Suprapubic skin (tissue), 4 donors: ENCODE measurements around the gene CPNE4. TPM values are rescaled to one million over a fixed set of nuclear protein-coding genes. Genes with fewer than 3 reads are reported as not detected.
A peak's percentile ranks its signal among the peaks of the same experiment; 100 is the strongest.

Experiments used
- DNase-seq, 2 donors: peaks; one replicate each; pipeline ENCODE4 v3.0.0-alpha.2; 2019; ENCODE audit warnings: low spot score in 2 of 2
- H3K27ac ChIP-seq: fragments of 200-600 bp; sonication (generic); one replicate; pipeline ENCODE4 v1.5.1; 2019
- H3K27me3 ChIP-seq: fragments of 200-600 bp; sonication (generic); one replicate; pipeline ENCODE4 v1.5.1; 2019
- H3K36me3 ChIP-seq: fragments of 200-600 bp; sonication (generic); one replicate; pipeline ENCODE4 v1.5.1; 2019
- H3K4me1 ChIP-seq: fragments of 200-600 bp; sonication (generic); one replicate; pipeline ENCODE4 v1.5.1; 2019
- H3K4me3 ChIP-seq: fragments of 200-600 bp; sonication (generic); one replicate; pipeline ENCODE4 v1.5.1; 2019; ENCODE audit warnings: mild to moderate bottlenecking
- H3K9me3 ChIP-seq: fragments of 200-600 bp; sonication (generic); one replicate; pipeline ENCODE4 v1.5.1; 2019
- EP300 ChIP-seq: sonication (generic); formaldehyde crosslinking; IDR thresholded peaks from one replicate; pipeline ENCODE4 v1.6.1; 2017; ENCODE audit warnings: antibody characterized with exemption
- POLR2A ChIP-seq, 2 donors: fragments of 450-650 bp; IDR thresholded peaks; one replicate each; pipeline ENCODE4 v1.6.1; 2017; ENCODE audit warnings: antibody characterized with exemption in 2 of 2, mild to moderate bottlenecking in 2 of 2, moderate library complexity in 2 of 2
- POLR2AphosphoS5 ChIP-seq, 3 donors: sonication (generic); formaldehyde crosslinking; IDR thresholded peaks; one replicate each; pipeline ENCODE4 v1.6.1; 2017; ENCODE audit warnings: antibody characterized with exemption in 3 of 3
- WGBS: methylation state at CpG from one replicate; pipeline ENCODE4 v1.1.5; 2018; 5-methylcytosine and 5-hydroxymethylcytosine counted together
- total RNA-seq, 4 donors: library from RNA; depleted of rRNA; stranded (reverse); fragments of >200 nt; gene quantifications; one replicate each; pipeline ENCODE4 v1.1.0, GENCODE V29; 2016
- TF ChIP-seq, protein P1 (sequence below), 2 donors: fragments of 200-600 bp in 1 of 2; fragments of 450-650 bp in 1 of 2; sonication (generic) in 1 of 2; IDR thresholded peaks; one replicate each; pipeline ENCODE4 v1.5.1; 2016 to 2019; ENCODE audit warnings: antibody characterized with exemption in 2 of 2, mild to moderate bottlenecking in 1 of 2, moderate library complexity in 1 of 2

The CPNE4 gene
- total RNA-seq, 4 donors from 2014 or later: 0.32 to 1.1 TPM; not detected in 2

DNA sequence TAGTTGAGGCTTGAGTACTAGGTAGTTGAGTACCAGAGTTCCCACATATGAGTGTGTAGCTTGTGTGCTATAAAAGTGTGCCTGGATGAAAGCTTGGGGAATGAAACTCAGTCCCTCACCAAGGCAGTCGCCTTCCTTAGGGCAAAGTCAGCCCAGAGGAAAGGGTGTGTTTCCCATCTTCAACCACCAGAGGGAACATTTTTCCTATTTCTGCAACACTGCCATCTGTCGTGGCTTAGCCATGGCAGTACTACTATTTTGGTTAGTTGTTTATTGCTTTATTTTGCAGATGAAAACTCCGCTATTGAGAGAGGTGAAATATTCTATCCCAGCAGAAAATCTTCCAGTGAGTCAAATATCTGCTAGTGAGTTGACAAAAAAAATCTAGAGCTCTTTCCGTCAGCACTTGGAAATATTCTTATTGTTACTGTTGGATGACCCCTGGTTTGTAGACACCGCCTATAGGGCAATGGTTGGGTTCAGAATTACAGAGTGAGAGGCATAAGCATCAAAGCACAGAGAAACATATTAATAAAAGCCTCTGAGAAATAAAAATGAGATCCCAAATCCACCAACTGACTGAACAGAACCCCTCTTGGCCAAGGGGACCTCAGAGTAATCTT is 239.9 kb downstream of the CPNE4 start:
- H3K4me3 ChIP-seq: no peak overlapping the region
- H3K27ac ChIP-seq: no peak overlapping the region
- H3K27me3 ChIP-seq: no peaks in the 10 kb centered on the region
- peaks cover 6% of the 10 kb centered on the region for H3K4me1 ChIP-seq
- 36% methylated on average over 5 of the region's 5 CpGs for WGBS
- DNase-seq: no peak
- TF ChIP-seq EP300: no peak
- TF ChIP-seq, protein P1, sequence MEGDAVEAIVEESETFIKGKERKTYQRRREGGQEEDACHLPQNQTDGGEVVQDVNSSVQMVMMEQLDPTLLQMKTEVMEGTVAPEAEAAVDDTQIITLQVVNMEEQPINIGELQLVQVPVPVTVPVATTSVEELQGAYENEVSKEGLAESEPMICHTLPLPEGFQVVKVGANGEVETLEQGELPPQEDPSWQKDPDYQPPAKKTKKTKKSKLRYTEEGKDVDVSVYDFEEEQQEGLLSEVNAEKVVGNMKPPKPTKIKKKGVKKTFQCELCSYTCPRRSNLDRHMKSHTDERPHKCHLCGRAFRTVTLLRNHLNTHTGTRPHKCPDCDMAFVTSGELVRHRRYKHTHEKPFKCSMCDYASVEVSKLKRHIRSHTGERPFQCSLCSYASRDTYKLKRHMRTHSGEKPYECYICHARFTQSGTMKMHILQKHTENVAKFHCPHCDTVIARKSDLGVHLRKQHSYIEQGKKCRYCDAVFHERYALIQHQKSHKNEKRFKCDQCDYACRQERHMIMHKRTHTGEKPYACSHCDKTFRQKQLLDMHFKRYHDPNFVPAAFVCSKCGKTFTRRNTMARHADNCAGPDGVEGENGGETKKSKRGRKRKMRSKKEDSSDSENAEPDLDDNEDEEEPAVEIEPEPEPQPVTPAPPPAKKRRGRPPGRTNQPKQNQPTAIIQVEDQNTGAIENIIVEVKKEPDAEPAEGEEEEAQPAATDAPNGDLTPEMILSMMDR (IDR thresholded peaks at IDR 0.05): peak; percentile 45 to 76
- H3K9me3 ChIP-seq: no peaks in the 10 kb centered on the region
- H3K36me3 ChIP-seq: no peaks in the 10 kb centered on the region

DNA sequence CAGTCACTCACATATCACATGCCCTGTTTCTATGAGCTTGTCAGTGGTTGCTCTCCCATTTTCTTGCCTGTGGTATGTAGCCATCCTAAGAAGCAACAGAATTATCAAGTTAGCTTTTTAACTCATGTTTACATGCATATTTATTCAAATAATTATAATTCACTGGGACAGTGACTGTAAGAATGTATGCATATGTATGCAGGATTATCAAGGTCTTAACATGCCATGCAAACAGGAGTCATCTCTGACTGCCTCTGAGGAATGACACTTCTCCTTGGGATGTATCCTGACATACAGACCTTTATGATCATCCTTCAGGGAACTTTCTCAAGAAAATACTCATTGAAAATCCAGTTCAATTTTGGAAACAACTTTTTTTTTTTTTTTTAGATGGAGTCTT is 240.9 kb downstream of the CPNE4 start:
- DNase-seq: no peak
- Histone ChIP-seq H3K4me3 (no peak overlapping the region), H3K4me1 (peaks cover 6% of the 10 kb centered on the region), H3K9me3 (no peaks in the 10 kb centered on the region), H3K27me3 (no peaks in the 10 kb centered on the region), H3K36me3 (no peaks in the 10 kb centered on the region), H3K27ac (no peak overlapping the region)
- TF ChIP-seq POLR2AphosphoS5 (IDR thresholded peaks at IDR 0.05) (no peak), EP300 (no peak), POLR2A (IDR thresholded peaks at IDR 0.05) (no peak)
- TF ChIP-seq, protein P1 (IDR thresholded peaks at IDR 0.05): no peak

DNA sequence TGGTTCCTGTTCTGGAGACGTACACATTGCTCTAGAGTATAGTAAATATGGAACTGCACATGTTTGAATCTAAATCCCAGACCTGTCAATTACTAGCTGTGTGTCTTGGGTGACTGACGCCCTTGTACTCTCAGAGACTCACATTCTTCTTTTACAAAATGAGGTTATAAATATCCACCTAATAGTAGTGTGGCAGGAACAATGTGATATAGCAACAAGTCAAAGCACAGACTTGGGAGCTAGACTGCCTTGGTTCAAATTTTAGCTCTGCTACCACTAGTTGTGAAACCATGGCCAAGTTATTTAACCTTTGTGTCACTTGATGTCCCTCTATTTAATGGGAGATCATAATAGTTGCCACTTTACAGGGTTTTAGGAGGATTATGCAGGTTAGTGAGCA is 245.6 kb downstream of the CPNE4 start:
- WGBS: 67% methylated on average over 2 of the region's 2 CpGs
- no peak overlapping the region for H3K4me3 ChIP-seq
- no peak overlapping the region for H3K27ac ChIP-seq
- TF ChIP-seq POLR2AphosphoS5 (IDR thresholded peaks at IDR 0.05) (no peak), EP300 (no peak), POLR2A (IDR thresholded peaks at IDR 0.05) (no peak)
- TF ChIP-seq, protein P1 (IDR thresholded peaks at IDR 0.05): no peak
- H3K36me3 ChIP-seq: no peaks in the 10 kb centered on the region
- H3K4me1 ChIP-seq: no peaks in the 10 kb centered on the region
- no peaks in the 10 kb centered on the region for H3K9me3 ChIP-seq
- no peak for DNase-seq
- no peaks in the 10 kb centered on the region for H3K27me3 ChIP-seq

DNA sequence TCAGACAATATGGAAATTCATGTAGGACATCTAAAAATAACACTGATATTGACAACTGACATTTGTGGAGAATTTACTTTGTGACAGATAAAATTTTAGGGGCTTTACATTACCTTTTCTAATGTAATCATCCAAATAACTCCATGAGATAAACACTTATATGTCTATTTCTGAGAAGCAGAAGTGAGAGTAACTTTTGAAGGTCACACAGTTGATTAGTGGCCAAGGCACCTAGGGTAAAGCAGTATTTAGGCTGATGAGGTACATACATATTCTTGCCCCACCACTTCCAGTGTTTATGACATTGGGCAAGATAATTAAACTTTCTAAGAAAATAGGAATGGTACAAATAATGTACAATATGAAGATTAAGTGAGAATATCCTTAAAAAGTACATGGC is 248.4 kb downstream of the CPNE4 start:
- no peaks in the 10 kb centered on the region for H3K36me3 ChIP-seq
- no peaks in the 10 kb centered on the region for H3K27me3 ChIP-seq
- H3K4me3 ChIP-seq: no peak overlapping the region
- H3K9me3 ChIP-seq: no peaks in the 10 kb centered on the region
- no peak overlapping the region for H3K27ac ChIP-seq
- DNase-seq: no peak
- H3K4me1 ChIP-seq: no peaks in the 10 kb centered on the region
- TF ChIP-seq POLR2AphosphoS5 (IDR thresholded peaks at IDR 0.05): no peak
- TF ChIP-seq POLR2A (IDR thresholded peaks at IDR 0.05): no peak
- no peak for TF ChIP-seq EP300
- TF ChIP-seq, protein P1 (IDR thresholded peaks at IDR 0.05): no peak

DNA sequence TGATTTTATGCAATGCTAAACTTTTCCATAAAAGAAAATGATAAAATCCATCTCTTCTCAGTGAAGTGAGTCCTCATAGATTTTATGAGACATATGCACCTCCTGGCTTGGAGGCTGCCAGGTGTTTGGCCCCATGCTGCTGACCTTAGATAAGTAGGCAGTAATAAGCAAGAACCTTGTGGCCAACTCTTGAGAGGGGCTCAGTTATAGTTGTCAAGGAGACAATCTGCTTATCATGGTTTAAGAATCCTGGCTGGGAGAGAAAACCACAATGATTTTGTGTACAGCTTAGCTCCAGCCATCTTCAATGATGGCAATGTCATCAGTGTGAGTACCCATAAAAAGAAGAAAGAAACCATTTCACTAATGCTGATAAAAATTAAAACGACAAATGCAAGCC is 252.1 kb downstream of the CPNE4 start:
- Histone ChIP-seq H3K9me3 (no peaks in the 10 kb centered on the region), H3K36me3 (no peaks in the 10 kb centered on the region), H3K27ac (no peak overlapping the region), H3K4me3 (no peak overlapping the region), H3K4me1 (no peaks in the 10 kb centered on the region), H3K27me3 (no peaks in the 10 kb centered on the region)
- WGBS: 76% methylated on average over 1 of the region's 1 CpG
- DNase-seq: no peak
- TF ChIP-seq, protein P1 (IDR thresholded peaks at IDR 0.05): no peak
- TF ChIP-seq POLR2AphosphoS5 (IDR thresholded peaks at IDR 0.05) (no peak), POLR2A (IDR thresholded peaks at IDR 0.05) (no peak), EP300 (no peak)
